Osteoblast (primary cell): ENCODE results near the gene FAM83D. TPM values are rescaled to one million over a fixed set of nuclear protein-coding genes. Genes with fewer than 3 reads are reported as not detected.

Source experiments
- DNase-seq: peaks from one replicate; pipeline ENCODE4 v3.0.0; 2011; ENCODE audit warnings: low spot score, mixed read lengths; ENCODE audit not compliant: insufficient read length; ENCODE audit errors: missing footprints
- H2AFZ ChIP-seq: 2 replicates; pipeline ENCODE4 v1.6.0; 2011; ENCODE audit warnings: mild to moderate bottlenecking, low read length
- H3K27ac ChIP-seq: 2 replicates; pipeline ENCODE4 v1.5.1; 2011; ENCODE audit warnings: mild to moderate bottlenecking, low read depth, low read length, moderate library complexity
- H3K27me3 ChIP-seq: 2 replicates; pipeline ENCODE4 v1.6.0; 2012; ENCODE audit warnings: mild to moderate bottlenecking, control low read depth, inconsistent platforms, low read length, moderate library complexity; ENCODE audit not compliant: insufficient read depth
- H3K36me3 ChIP-seq: 2 replicates; pipeline ENCODE4 v1.5.1; 2011; ENCODE audit warnings: mild to moderate bottlenecking, low read length, control low read depth, moderate library complexity; ENCODE audit not compliant: insufficient read depth
- H3K4me1 ChIP-seq: 2 replicates; pipeline ENCODE4 v1.5.1; 2011; ENCODE audit warnings: mild to moderate bottlenecking, low read length, control low read depth, moderate library complexity; ENCODE audit not compliant: insufficient read depth
- H3K4me2 ChIP-seq: 2 replicates; pipeline ENCODE4 v1.6.0; 2011; ENCODE audit warnings: mild to moderate bottlenecking, low read length; ENCODE audit not compliant: insufficient read depth
- H3K4me3 ChIP-seq: fragments of 200-600 bp; sonication (generic); 3 replicates; pipeline ENCODE4 v1.5.1; 2012; ENCODE audit warnings: mild to moderate bottlenecking, low read length, inconsistent platforms; ENCODE audit not compliant: insufficient read depth
- H3K79me2 ChIP-seq: 2 replicates; pipeline ENCODE4 v1.6.0; 2012; ENCODE audit warnings: mild to moderate bottlenecking, low read length, control low read depth, inconsistent platforms; ENCODE audit not compliant: insufficient read depth
- H3K9me3 ChIP-seq: 2 replicates; pipeline ENCODE4 v1.5.1; 2011; ENCODE audit warnings: low read depth, low read length, control low read depth
- H4K20me1 ChIP-seq: 2 replicates; pipeline ENCODE4 v1.6.0; 2012; ENCODE audit warnings: mild to moderate bottlenecking, low read length, control low read depth; ENCODE audit not compliant: insufficient read depth
- total RNA-seq: library from RNA; depleted of rRNA; stranded (reverse); fragments of >200 nt; gene quantifications from 2 replicates; pipeline ENCODE4 v1.2.3, GENCODE V29; 2012
- TF ChIP-seq, protein P1 (sequence below): IDR thresholded peaks from 2 replicates; pipeline ENCODE4 v1.5.1; 2011; ENCODE audit warnings: mild to moderate bottlenecking, low read depth, low read length, moderate library complexity; ENCODE audit errors: extremely low read depth

The FAM83D gene
- total RNA-seq, 1 donor: 2.2 TPM

DNA sequence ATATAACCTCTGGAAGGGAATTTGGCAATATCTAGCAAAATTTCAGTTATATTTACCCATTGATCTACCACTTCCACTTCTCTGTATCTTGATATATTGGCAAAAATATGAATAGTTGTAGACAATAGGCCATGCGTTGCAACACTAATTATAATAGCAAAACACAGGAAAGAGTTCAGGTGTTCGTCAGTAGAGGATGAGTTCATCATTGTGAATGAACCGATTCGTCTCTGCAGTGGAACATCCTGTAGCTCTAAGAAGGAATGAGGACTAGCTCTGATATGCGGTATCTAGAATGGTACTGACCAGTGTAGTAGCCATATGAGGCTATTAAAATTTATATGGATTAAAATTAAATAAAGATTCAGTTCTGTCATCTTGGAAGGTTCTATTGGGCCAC lies 8.3 kb downstream of the FAM83D start:
- peaks cover 32% of the 10 kb centered on the region for H3K4me1 ChIP-seq
- DNase-seq: no peak
- no peaks in the 10 kb centered on the region for H4K20me1 ChIP-seq

DNA sequence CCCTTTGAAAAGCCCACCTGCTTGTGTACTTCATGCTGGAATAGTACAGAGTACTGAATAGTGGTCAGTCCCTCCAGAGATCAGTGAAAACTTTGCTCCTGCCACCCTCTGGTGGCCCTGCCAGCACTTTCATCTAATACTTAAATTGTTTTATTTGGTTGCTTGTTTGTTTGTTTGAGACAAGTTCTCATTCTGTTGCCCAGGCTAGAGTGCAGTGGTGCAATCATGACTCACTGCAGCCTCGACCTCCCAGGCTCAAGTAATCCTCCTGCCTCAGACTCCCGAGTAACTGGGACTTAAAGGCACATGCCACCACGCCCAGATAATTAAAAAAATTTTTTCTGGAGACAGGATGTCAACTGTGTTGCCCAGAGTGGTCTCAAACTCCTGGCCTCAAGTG lies 9.1 kb downstream of the FAM83D start:
- TF ChIP-seq, protein P1, sequence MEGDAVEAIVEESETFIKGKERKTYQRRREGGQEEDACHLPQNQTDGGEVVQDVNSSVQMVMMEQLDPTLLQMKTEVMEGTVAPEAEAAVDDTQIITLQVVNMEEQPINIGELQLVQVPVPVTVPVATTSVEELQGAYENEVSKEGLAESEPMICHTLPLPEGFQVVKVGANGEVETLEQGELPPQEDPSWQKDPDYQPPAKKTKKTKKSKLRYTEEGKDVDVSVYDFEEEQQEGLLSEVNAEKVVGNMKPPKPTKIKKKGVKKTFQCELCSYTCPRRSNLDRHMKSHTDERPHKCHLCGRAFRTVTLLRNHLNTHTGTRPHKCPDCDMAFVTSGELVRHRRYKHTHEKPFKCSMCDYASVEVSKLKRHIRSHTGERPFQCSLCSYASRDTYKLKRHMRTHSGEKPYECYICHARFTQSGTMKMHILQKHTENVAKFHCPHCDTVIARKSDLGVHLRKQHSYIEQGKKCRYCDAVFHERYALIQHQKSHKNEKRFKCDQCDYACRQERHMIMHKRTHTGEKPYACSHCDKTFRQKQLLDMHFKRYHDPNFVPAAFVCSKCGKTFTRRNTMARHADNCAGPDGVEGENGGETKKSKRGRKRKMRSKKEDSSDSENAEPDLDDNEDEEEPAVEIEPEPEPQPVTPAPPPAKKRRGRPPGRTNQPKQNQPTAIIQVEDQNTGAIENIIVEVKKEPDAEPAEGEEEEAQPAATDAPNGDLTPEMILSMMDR: peak; percentile 48
- no peaks in the 10 kb centered on the region for H4K20me1 ChIP-seq
- no peak overlapping the region for H3K4me2 ChIP-seq
- H3K4me3 ChIP-seq: no peak overlapping the region
- H3K4me1 ChIP-seq: peaks cover 28% of the 10 kb centered on the region
- H3K79me2 ChIP-seq: peaks cover 100% of the 10 kb centered on the region
- H3K27me3 ChIP-seq: no peaks in the 10 kb centered on the region
- peaks cover 11% of the 10 kb centered on the region for H3K36me3 ChIP-seq
- peak overlapping the region; percentile 45 for H3K27ac ChIP-seq
- no peak for DNase-seq
- H3K9me3 ChIP-seq: no peaks in the 10 kb centered on the region
- H2AFZ ChIP-seq: peak overlapping the region; percentile 49

More for the DNA sequence above, 8.3 kb downstream of the FAM83D start:
- Histone ChIP-seq H3K36me3 (peaks cover 11% of the 10 kb centered on the region), H2AFZ (no peak overlapping the region), H3K27ac (no peak overlapping the region), H3K27me3 (no peaks in the 10 kb centered on the region), H3K79me2 (peaks cover 100% of the 10 kb centered on the region), H3K4me3 (no peak overlapping the region), H3K9me3 (no peaks in the 10 kb centered on the region), H3K4me2 (no peak overlapping the region)
- TF ChIP-seq, protein P1: no peak

DNA sequence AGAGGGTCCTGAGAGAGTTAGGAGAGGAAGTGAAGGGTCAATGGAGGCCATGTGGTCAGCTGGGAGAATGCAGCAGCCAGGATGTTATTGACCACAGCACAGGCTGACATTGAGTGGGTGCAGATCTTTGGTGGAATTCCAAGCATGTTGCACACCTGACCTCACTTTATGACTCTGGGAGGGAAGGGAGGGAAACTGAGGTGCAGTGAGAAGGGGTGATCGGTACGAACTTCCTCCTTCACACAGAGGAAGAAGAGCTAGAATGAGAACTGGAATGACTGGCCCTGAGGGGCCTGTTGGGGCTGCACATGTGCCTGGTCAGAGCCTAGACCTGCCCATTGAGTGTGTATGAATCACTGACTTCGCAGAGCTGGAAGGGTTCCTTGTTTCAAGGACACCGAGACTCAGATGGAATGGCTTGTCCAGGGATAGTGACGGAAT lies 9.8 kb downstream of the FAM83D start:
- DNase-seq: no peak
- TF ChIP-seq, protein P1: no peak
- peaks cover 28% of the 10 kb centered on the region for H3K4me1 ChIP-seq
- peaks cover 11% of the 10 kb centered on the region for H3K36me3 ChIP-seq
- no peaks in the 10 kb centered on the region for H3K27me3 ChIP-seq
- no peak overlapping the region for H3K4me2 ChIP-seq
- H3K4me3 ChIP-seq: no peak overlapping the region
- peak overlapping the region; percentile 49 for H2AFZ ChIP-seq
- no peaks in the 10 kb centered on the region for H3K9me3 ChIP-seq
- H3K27ac ChIP-seq: peak overlapping the region; percentile 45
- H4K20me1 ChIP-seq: no peaks in the 10 kb centered on the region
- peaks cover 100% of the 10 kb centered on the region for H3K79me2 ChIP-seq

DNA sequence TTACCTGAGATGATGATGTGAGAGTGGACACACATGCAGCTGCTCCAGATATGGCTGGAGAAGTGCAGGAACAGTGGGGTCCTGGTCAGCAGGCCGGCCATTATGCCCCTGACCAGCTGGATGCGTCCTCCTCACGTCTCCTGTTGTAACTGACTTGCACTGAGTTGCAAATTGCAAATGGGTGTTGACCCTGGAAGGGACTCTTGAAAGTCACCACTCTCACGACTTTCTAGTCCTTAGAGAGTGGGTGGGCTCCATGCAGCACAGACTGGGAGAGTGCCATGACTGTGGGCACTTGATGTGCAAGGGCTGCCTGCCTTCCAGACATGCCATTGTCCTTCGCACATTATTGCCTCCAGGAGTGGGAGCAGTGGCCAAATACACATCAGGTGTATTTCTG lies 10.8 kb downstream of the FAM83D start:
- no peak for DNase-seq
- TF ChIP-seq, protein P1: no peak
- peaks cover 3% of the 10 kb centered on the region for H4K20me1 ChIP-seq
- peaks cover 100% of the 10 kb centered on the region for H3K79me2 ChIP-seq
- H3K27ac ChIP-seq: no peak overlapping the region
- H3K36me3 ChIP-seq: peaks cover 14% of the 10 kb centered on the region
- H3K4me3 ChIP-seq: no peak overlapping the region
- H2AFZ ChIP-seq: no peak overlapping the region
- H3K4me2 ChIP-seq: no peak overlapping the region
- no peaks in the 10 kb centered on the region for H3K9me3 ChIP-seq
- H3K4me1 ChIP-seq: peaks cover 22% of the 10 kb centered on the region
- no peaks in the 10 kb centered on the region for H3K27me3 ChIP-seq
